ENCODE data around the gene PCGF3. TPM values are rescaled to one million over a fixed set of nuclear protein-coding genes. Genes with fewer than 3 reads are reported as not detected.
A peak's percentile ranks its signal among the peaks of the same experiment; 100 is the strongest.

PCGF3 gene
- polyA plus RNA-seq, 1 experiment: 37.2 TPM

DNA sequence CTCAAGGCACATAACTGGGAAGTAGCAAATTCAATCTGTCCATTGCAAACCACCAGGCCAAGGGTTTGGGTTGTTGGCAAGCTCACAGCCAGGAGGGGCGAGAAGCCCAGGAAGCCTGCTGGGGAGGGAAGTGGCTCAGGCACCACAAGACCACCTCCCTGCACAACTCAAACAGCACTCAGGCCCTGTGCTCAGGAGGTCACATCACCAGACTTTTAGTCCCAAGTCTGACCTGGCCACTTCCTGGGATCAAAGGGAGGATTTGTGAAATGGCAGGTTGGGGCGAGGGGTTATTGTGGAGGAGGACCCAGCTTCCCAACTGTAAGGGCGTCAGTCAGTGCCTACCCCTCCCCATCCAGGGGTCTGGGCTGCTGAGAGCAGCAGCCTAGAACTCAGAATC lies 33.9 kb upstream of the PCGF3 start:
- Histone ChIP-seq H3K9me3 (ENCODE audit: control insufficient read depth, insufficient read depth, low read length) (no peaks in the 10 kb centered on the region; the same call in 1 of the 2 replicates), H3K27ac (ENCODE audit: low read depth, low read length) (no peak overlapping the region), H3K27me3 (ENCODE audit: control insufficient read depth, insufficient read depth, low read length) (no peaks in the 10 kb centered on the region), H3K4me3 (ENCODE audit: low read depth, low read length) (no peak overlapping the region)
- DNase-seq (ENCODE audit: low read depth, low spot score): no peak
- ChIA-PET POLR2A (no interaction called here), CTCF (no interaction called here)
- TF ChIP-seq, protein P1, sequence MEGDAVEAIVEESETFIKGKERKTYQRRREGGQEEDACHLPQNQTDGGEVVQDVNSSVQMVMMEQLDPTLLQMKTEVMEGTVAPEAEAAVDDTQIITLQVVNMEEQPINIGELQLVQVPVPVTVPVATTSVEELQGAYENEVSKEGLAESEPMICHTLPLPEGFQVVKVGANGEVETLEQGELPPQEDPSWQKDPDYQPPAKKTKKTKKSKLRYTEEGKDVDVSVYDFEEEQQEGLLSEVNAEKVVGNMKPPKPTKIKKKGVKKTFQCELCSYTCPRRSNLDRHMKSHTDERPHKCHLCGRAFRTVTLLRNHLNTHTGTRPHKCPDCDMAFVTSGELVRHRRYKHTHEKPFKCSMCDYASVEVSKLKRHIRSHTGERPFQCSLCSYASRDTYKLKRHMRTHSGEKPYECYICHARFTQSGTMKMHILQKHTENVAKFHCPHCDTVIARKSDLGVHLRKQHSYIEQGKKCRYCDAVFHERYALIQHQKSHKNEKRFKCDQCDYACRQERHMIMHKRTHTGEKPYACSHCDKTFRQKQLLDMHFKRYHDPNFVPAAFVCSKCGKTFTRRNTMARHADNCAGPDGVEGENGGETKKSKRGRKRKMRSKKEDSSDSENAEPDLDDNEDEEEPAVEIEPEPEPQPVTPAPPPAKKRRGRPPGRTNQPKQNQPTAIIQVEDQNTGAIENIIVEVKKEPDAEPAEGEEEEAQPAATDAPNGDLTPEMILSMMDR (IDR thresholded peaks at IDR 0.05; ENCODE audit: low read depth, low read length): no peak

DNA sequence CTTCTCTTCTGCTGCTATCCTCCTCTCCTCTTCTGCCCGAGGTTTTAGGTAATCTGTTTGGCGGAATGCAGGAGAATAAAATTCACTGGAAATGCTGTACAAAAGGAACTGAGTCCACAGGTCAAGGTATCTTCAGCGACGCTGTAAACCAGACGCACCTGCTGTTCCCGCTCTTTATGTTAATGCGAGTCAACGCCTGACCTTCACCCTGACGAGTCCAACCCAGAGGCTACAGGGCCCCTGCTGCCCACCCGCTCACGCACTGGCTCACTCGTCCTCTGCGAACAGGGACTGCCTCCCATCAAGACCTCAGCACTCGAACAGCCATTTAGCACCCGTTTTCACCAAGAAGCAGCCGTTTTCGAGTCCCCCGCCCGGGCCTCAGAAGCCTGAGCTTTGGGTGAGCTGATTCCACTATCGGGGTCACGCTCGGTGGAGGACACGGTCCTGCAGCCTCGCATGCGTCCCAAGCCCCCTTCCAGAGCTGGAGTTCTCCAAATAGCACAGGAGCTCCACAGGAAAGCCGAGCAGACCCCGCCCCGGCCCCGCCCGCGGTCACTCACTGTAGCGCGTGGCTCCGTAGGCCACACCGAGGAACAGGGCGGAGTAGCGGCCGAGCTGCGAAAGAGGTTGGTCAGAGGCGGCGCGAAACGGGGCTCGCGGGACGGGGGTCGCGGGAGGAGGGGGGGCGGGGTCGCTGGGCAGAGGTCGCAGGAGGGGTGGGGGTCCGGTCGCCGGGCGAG lies 32.1 kb upstream of the PCGF3 start:
- TF ChIP-seq, protein P1 (IDR thresholded peaks at IDR 0.05; ENCODE audit: low read depth, low read length): no peak
- no peak for DNase-seq (ENCODE audit: low read depth, low spot score)
- CTCF ChIA-PET: interaction anchor here (0.6 to 1.3 kb wide), 4 partner anchors 8 to 557 kb away, joined by 3 read pairs; no protein-coding TSS in a partner anchor
- POLR2A ChIA-PET: interaction anchor here (0.8 to 1.4 kb wide), 3 partner anchors 7 to 174 kb away, joined by 3 to 11 read pairs (median 6); no protein-coding TSS in a partner anchor
- no peak overlapping the region for H3K27ac ChIP-seq (ENCODE audit: low read depth, low read length)
- peak overlapping the region; percentile 84 for H3K4me3 ChIP-seq (ENCODE audit: low read depth, low read length)
- H3K9me3 ChIP-seq (ENCODE audit: control insufficient read depth, insufficient read depth, low read length): no peaks in the 10 kb centered on the region; the same call in 1 of the 2 replicates
- no peaks in the 10 kb centered on the region for H3K27me3 ChIP-seq (ENCODE audit: control insufficient read depth, insufficient read depth, low read length)

DNA sequence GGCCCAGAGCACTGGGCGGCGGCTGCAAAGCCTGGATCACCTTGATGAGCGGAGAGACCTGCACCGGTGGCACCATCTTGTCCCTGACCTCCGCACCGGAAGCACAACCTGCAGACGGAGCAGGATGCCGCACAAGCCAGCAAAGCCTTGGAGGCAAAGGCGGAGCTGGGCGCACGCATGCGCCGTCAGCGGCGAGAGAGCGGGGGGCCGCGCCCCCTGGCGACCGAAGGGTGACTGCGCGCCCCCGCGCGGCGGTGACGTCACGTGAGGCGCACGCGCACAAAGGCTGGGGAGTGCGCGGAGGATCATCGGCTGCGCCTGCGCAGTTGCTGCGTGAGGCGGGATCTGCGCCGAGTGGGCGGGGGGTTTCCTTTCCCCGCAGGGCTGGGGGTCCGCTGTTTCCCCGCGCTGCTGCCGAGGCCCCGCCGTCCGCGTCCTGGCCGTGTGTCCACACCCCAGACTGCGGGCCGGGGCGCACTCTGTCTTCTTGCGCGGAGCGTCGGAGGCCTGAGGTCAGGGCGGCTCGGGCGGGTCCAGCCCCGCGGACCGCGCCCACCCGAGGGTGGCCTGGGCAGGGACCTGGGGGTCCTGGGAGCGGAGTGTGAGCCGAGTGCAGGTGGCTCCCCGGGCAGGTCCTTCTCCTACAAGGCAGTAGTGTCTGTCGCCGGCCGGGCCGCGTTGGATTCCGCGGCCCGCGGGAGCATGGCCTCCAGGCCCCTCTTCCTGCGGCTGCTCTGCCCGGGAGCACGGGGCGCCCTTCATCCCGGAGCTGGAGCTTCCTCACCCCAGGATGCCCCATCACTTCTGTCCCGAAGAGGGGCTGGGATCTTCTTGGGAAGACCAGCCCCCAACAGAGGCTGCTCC lies 31.2 kb upstream of the PCGF3 start, which contains the start of the genes ATP5ME and MYL5:
TSS of gene ATP5ME (minus strand) at position 105 of the 864 bp plus-strand sequence. CDS start at position 76, 29 bp downstream.
TSS of gene MYL5 (plus strand) at position 371 of the 864 bp plus-strand sequence. CDS start 3,485 bp downstream, outside the sequence.
- H3K4me3 ChIP-seq (ENCODE audit: low read depth, low read length): peak within 1 kb of the TSS; percentile 84
- POLR2A ChIA-PET: interaction anchor here (0.7 to 1.4 kb wide), 4 partner anchors 8 to 175 kb away, joined by 3 to 11 read pairs (median 4); no protein-coding TSS in a partner anchor
- DNase-seq (ENCODE audit: low read depth, low spot score): peak; percentile 89
- no peaks in the 10 kb centered on the region for H3K27me3 ChIP-seq (ENCODE audit: control insufficient read depth, insufficient read depth, low read length)
- no peaks in the 10 kb centered on the region; the same call in 1 of the 2 replicates for H3K9me3 ChIP-seq (ENCODE audit: control insufficient read depth, insufficient read depth, low read length)
- TF ChIP-seq, protein P1 (IDR thresholded peaks at IDR 0.05; ENCODE audit: low read depth, low read length): peak; percentile 76
- CTCF ChIA-PET: interaction anchor here (0.6 to 1.3 kb wide), 5 partner anchors 9 to 558 kb away, joined by 3 to 4 read pairs (median 3); no protein-coding TSS in a partner anchor
- H3K27ac ChIP-seq (ENCODE audit: low read depth, low read length): peak within 1 kb of the TSS; percentile 21

DNA sequence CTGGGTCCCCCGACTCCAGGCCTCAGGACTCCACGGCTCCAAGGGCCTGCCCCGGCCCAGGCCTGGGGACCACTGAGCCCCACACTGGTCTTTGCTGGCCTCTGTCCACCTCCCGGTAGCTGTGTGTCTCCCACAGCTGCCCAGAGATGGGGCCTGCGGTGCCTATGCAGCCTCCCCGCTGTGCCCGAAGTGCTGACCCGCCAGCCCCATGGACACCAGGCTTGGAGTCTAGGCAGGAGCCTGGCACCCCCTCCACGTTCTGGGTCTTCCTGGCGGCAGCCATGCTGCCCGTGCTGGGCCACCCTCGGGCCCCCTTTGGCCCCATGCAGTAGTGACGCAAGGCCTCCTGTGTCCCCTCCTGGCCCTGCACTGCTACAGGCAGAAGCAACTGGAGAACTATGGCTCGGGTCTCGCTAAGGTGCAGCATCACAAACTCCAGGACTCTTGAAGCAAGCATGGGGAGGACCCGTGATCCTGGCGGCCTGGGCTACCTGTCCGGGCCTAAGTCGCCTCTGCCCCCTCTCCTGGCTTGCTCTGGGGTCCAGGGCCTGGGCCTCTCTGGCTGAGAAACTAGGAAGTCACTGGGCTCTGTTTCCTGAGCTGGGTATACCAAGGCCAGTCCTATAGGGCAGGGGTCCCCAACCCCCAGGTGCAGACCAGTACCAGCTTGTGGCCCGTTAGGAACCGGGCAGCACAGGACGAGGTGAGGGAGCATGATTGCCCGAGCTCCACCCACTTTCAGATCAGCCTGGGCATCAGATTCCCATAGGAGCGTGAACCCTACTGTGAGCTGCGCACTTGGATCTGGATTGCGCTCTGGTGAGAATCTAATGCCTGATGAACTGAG lies 30.4 kb upstream of the PCGF3 start:
- no peaks in the 10 kb centered on the region; the same call in 1 of the 2 replicates for H3K9me3 ChIP-seq (ENCODE audit: control insufficient read depth, insufficient read depth, low read length)
- TF ChIP-seq, protein P1 (IDR thresholded peaks at IDR 0.05; ENCODE audit: low read depth, low read length): no peak
- no peaks in the 10 kb centered on the region for H3K27me3 ChIP-seq (ENCODE audit: control insufficient read depth, insufficient read depth, low read length)
- CTCF ChIA-PET: interaction anchor here (0.9 to 1.3 kb wide), 2 partner anchors 12 to 23 kb away, joined by 3 to 4 read pairs; no protein-coding TSS in a partner anchor
- peak overlapping the region; percentile 76 for H3K4me3 ChIP-seq (ENCODE audit: low read depth, low read length)
- peak overlapping the region; percentile 21 for H3K27ac ChIP-seq (ENCODE audit: low read depth, low read length)
- DNase-seq (ENCODE audit: low read depth, low spot score): no peak
- POLR2A ChIA-PET: no interaction called here

All from AG04450 (cell line).